DND-41 (cell line): ENCODE results near the gene PTPN9.

ENCODE experiments used
- EZH2 ChIP-seq: IDR thresholded peaks from 3 replicates; pipeline ENCODE4 v1.6.1; 2012; ENCODE audit warnings: borderline replicate concordance, low read depth, mild to moderate bottlenecking, moderate library complexity, low read length, inconsistent platforms; ENCODE audit not compliant: severe bottlenecking
- TF ChIP-seq, protein P1 (sequence below): IDR thresholded peaks from 2 replicates; pipeline ENCODE4 v1.5.1; 2012; ENCODE audit warnings: borderline replicate concordance, low read length, moderate library complexity, mild to moderate bottlenecking; ENCODE audit not compliant: poor library complexity, severe bottlenecking; ENCODE audit errors: extremely low read depth

DNA sequence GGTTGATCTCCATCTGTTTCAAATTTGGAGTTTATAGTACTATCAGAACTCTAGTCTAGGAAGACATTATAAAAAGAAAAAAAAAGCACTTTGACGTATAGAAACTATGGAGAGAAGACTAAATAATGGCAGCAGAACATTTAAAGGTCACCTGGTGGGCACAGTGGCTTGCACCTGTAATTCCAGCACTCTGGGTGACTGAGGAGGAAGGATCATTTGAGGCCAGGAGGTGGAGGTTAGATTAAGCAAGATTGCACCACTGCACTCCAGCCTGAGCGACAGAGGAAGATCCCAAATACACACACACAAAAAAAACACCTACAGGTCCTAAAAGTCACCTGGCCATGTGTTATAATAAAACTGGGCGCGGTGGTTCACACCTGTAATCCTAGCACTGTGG lies 141.4 kb downstream of the PTPN9 start:
- TF ChIP-seq EZH2, result no peak
- TF ChIP-seq, protein P1, sequence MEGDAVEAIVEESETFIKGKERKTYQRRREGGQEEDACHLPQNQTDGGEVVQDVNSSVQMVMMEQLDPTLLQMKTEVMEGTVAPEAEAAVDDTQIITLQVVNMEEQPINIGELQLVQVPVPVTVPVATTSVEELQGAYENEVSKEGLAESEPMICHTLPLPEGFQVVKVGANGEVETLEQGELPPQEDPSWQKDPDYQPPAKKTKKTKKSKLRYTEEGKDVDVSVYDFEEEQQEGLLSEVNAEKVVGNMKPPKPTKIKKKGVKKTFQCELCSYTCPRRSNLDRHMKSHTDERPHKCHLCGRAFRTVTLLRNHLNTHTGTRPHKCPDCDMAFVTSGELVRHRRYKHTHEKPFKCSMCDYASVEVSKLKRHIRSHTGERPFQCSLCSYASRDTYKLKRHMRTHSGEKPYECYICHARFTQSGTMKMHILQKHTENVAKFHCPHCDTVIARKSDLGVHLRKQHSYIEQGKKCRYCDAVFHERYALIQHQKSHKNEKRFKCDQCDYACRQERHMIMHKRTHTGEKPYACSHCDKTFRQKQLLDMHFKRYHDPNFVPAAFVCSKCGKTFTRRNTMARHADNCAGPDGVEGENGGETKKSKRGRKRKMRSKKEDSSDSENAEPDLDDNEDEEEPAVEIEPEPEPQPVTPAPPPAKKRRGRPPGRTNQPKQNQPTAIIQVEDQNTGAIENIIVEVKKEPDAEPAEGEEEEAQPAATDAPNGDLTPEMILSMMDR, result no peak
